Measurements from ENCODE around the gene SCARF2.
"Not testable (repeated sequence)": the region's sequence is repeated elsewhere in the genome, so short reads cannot be mapped to it uniquely, and the experiment has no call there.

SCARF2 gene

DNA sequence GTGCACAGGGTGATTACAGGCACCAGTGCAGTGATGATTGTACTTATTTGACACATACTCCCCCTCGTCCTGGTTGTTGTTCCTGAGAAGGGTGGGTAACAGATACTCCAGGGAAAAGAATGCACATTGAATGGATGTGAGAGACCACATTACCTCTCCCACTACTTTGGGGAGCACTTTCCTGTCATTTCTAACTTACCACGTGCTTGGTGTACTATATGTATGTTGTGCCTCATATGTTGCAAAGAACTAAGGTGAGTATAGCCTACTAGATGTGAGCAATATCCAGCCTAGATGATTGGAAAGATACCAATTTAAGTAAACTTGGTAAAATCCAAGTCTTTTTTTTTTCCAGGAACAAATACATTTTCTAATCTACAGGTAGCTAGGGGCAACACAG is 14.3 kb upstream of the SCARF2 start:
- TF ChIP-seq REST (IDR thresholded peaks at IDR 0.05; ENCODE audit: insufficient replicate concordance, low read depth), result no peak
- TF ChIP-seq SPI1 (IDR thresholded peaks at IDR 0.05; ENCODE audit: borderline replicate concordance, low read depth), result no peak
- no peak for TF ChIP-seq GABPA (IDR thresholded peaks at IDR 0.05; ENCODE audit: low read depth)
- TF ChIP-seq POLR2AphosphoS5 (IDR thresholded peaks at IDR 0.05; ENCODE audit: low read depth), result no peak
- TF ChIP-seq, protein P1, sequence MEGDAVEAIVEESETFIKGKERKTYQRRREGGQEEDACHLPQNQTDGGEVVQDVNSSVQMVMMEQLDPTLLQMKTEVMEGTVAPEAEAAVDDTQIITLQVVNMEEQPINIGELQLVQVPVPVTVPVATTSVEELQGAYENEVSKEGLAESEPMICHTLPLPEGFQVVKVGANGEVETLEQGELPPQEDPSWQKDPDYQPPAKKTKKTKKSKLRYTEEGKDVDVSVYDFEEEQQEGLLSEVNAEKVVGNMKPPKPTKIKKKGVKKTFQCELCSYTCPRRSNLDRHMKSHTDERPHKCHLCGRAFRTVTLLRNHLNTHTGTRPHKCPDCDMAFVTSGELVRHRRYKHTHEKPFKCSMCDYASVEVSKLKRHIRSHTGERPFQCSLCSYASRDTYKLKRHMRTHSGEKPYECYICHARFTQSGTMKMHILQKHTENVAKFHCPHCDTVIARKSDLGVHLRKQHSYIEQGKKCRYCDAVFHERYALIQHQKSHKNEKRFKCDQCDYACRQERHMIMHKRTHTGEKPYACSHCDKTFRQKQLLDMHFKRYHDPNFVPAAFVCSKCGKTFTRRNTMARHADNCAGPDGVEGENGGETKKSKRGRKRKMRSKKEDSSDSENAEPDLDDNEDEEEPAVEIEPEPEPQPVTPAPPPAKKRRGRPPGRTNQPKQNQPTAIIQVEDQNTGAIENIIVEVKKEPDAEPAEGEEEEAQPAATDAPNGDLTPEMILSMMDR (IDR thresholded peaks at IDR 0.05; ENCODE audit: insufficient read depth, low read length), result no peak
- Histone ChIP-seq H3K4me3 (replicated peaks; ENCODE audit: insufficient read depth, low read length) (no peak overlapping the region), H3K27me3 (ENCODE audit: insufficient read depth, poor library complexity, severe bottlenecking) (no peaks in the 10 kb centered on the region), H3K27ac (replicated peaks) (no peak overlapping the region)
- DNase-seq (ENCODE audit: low read depth in 1 of 2, low spot score in 1 of 2), result no peak

GRCh38 chr22:20451129-20451778 is 13.6 kb upstream of the SCARF2 start:
- not testable (repeated sequence) for H3K4me3 ChIP-seq (replicated peaks; ENCODE audit: insufficient read depth, low read length); H3K27me3 ChIP-seq (ENCODE audit: insufficient read depth, poor library complexity, severe bottlenecking); DNase-seq (ENCODE audit: low read depth in 1 of 2, low spot score in 1 of 2); H3K27ac ChIP-seq (replicated peaks)

DNA sequence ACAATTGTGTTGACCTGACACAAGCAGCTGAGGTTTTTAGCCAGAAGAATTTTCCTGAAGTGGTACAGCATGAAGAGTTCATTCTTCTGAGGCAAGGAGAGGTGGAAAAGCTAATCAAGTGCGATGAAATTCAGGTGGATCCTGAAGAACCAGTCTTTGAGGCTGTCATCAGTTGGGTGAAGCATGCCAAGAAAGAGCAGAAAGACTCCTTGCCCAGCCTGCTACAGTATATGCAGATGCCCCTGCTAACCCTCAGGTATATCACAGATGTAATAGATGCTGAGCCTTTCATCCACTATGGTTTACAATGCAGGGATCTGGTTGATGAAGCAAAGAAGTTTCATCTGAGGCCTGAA is 12.9 kb upstream of the SCARF2 start:
- no peak for DNase-seq (ENCODE audit: low read depth in 1 of 2, low spot score in 1 of 2)
- Histone ChIP-seq H3K4me3 (replicated peaks; ENCODE audit: insufficient read depth, low read length) (no peak overlapping the region), H3K27me3 (ENCODE audit: insufficient read depth, poor library complexity, severe bottlenecking) (no peaks in the 10 kb centered on the region), H3K27ac (replicated peaks) (no peak overlapping the region)
- TF ChIP-seq POLR2AphosphoS5 (IDR thresholded peaks at IDR 0.05; ENCODE audit: low read depth), result no peak
- TF ChIP-seq SPI1 (IDR thresholded peaks at IDR 0.05; ENCODE audit: borderline replicate concordance, low read depth), result no peak
- no peak for TF ChIP-seq GABPA (IDR thresholded peaks at IDR 0.05; ENCODE audit: low read depth)
- TF ChIP-seq REST (IDR thresholded peaks at IDR 0.05; ENCODE audit: insufficient replicate concordance, low read depth), result no peak
- TF ChIP-seq, protein P1 (IDR thresholded peaks at IDR 0.05; ENCODE audit: insufficient read depth, low read length), result no peak

DNA sequence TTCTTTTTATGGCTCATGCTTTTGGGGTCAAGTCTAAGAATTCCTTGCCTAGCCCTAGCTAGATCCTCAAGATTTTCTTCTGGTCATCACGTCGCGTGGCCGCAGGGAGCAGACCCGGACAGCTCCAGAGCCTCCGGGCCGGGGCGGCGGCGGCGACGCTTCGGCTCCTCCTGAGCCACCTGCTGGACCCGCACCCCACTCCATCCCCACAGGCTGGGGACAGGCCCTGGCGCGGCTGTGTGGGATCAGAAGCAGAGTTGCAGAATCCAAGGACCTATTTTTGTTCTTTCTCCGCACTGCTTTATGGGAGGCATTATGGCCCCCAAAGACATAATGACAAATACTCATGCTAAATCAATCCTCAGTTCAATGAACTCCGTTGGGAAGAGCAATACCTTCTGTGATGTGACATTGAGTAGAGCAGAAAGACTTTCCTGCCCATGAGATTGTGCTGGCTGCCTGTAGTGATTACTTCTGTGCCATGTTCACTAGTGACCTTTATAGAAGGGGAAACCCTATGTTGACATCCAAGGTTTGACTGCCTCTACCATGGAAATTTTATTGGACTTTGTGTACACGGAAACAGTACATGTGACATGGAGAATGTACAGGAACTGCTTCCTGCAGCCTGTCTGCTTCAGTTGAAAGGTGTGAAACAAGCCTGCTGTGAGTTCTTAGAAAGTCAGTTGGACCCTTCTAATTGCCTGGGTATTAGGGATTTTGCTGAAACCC is 12.4 kb upstream of the SCARF2 start:
- Histone ChIP-seq H3K4me3 (replicated peaks; ENCODE audit: insufficient read depth, low read length) (no peak overlapping the region), H3K27me3 (ENCODE audit: insufficient read depth, poor library complexity, severe bottlenecking) (no peaks in the 10 kb centered on the region), H3K27ac (replicated peaks) (no peak overlapping the region)
- no peak for DNase-seq (ENCODE audit: low read depth in 1 of 2, low spot score in 1 of 2)
- TF ChIP-seq SPI1 (IDR thresholded peaks at IDR 0.05; ENCODE audit: borderline replicate concordance, low read depth), result no peak
- no peak for TF ChIP-seq GABPA (IDR thresholded peaks at IDR 0.05; ENCODE audit: low read depth)
- no peak for TF ChIP-seq POLR2AphosphoS5 (IDR thresholded peaks at IDR 0.05; ENCODE audit: low read depth)
- TF ChIP-seq, protein P1 (IDR thresholded peaks at IDR 0.05; ENCODE audit: insufficient read depth, low read length), result no peak
- no peak for TF ChIP-seq REST (IDR thresholded peaks at IDR 0.05; ENCODE audit: insufficient replicate concordance, low read depth)
